Fibroblast of lung (primary cell): Measurements from ENCODE around the gene RYR1. TPM values are rescaled to one million over a fixed set of nuclear protein-coding genes. Genes with fewer than 3 reads are reported as not detected.

ENCODE experiments used
- DNase-seq, 2 donors: peaks; one replicate each; pipeline versions ENCODE4 v3.0.0 to v3.0.0-alpha.2; 2010; ENCODE audit warnings: low read depth in 2 of 2
- H2AFZ ChIP-seq: 2 replicates; pipeline ENCODE4 v1.5.1; 2012; ENCODE audit warnings: low read length, control low read depth, inconsistent platforms
- H3K27ac ChIP-seq: 2 replicates; pipeline ENCODE4 v1.5.1; 2011; ENCODE audit warnings: low read length, control low read depth; ENCODE audit not compliant: insufficient read depth
- H3K27me3 ChIP-seq: 2 replicates; pipeline ENCODE4 v1.5.1; 2011; ENCODE audit warnings: mild to moderate bottlenecking, low read length; ENCODE audit not compliant: control insufficient read depth, insufficient read depth
- H3K36me3 ChIP-seq: 2 replicates; pipeline ENCODE4 v1.5.1; 2011; ENCODE audit warnings: low read length; ENCODE audit not compliant: control insufficient read depth, insufficient read depth
- H3K4me1 ChIP-seq: 2 replicates; pipeline ENCODE4 v1.5.1; 2011; ENCODE audit warnings: low read length; ENCODE audit not compliant: control insufficient read depth, insufficient read depth; ENCODE audit errors: extremely low read depth
- H3K4me2 ChIP-seq: 2 replicates; pipeline ENCODE4 v1.5.1; 2011; ENCODE audit warnings: low read length, control low read depth; ENCODE audit not compliant: insufficient read depth; ENCODE audit errors: extremely low read depth
- H3K4me3 ChIP-seq, 4 experiments: fragments of 200-600 bp in 1 of 4; sonication (generic) in 1 of 4; replicated peaks in 1 of 4; 2 replicates each; pipeline ENCODE4 v1.5.1; 2011 to 2016; ENCODE audit warnings: low read length in 4 of 4, low read depth in 3 of 4, mild to moderate bottlenecking in 3 of 4, control low read depth in 2 of 4, inconsistent platforms in 1 of 4, mixed read lengths in 1 of 4; ENCODE audit not compliant: insufficient read depth in 1 of 4; ENCODE audit errors: control extremely low read depth in 1 of 4
- H3K79me2 ChIP-seq: 2 replicates; pipeline ENCODE4 v1.5.1; 2012; ENCODE audit warnings: mild to moderate bottlenecking, low read length, inconsistent platforms; ENCODE audit not compliant: control insufficient read depth, insufficient read depth
- H3K9ac ChIP-seq: 2 replicates; pipeline ENCODE4 v1.5.1; 2011; ENCODE audit warnings: mild to moderate bottlenecking, low read length, control low read depth; ENCODE audit not compliant: insufficient read depth
- H3K9me3 ChIP-seq: 2 replicates; pipeline ENCODE4 v1.5.1; 2012; ENCODE audit warnings: low read depth, low read length; ENCODE audit not compliant: control insufficient read depth, insufficient read depth
- H4K20me1 ChIP-seq: 2 replicates; pipeline ENCODE4 v1.5.1; 2011; ENCODE audit warnings: low read length; ENCODE audit not compliant: control insufficient read depth, insufficient read depth; ENCODE audit errors: extremely low read depth
- EZH2 ChIP-seq: IDR thresholded peaks from 2 replicates; pipeline ENCODE4 v1.5.1; 2012; ENCODE audit warnings: low read length, control low read depth, mild to moderate bottlenecking; ENCODE audit errors: missing control alignments
- polyA plus RNA-seq, 2 donors: library from polyadenylated mRNA; depleted of rRNA in 1 of 2; stranded (reverse) in 1 of 2; unstranded in 1 of 2; fragments of >200 nt; gene quantifications; 2 replicates each; pipeline ENCODE4 v1.2.1, GENCODE V29; 2011 to 2012; ENCODE audit warnings: missing spikeins in 1 of 2
- total RNA-seq: library from RNA; depleted of rRNA; stranded (reverse); fragments of >200 nt; gene quantifications from 2 replicates; pipeline ENCODE4 v1.2.1, GENCODE V29; 2014
- TF ChIP-seq, protein P1 (sequence below), 2 donors: IDR thresholded peaks in 1 of 2; conservative IDR thresholded peaks in 1 of 2; 1 replicate in 1 of 2; 2 replicates in 1 of 2; pipeline ENCODE4 v1.5.1; 2011 to 2012; ENCODE audit warnings: low read length in 2 of 2, control low read depth in 1 of 2, inconsistent platforms in 1 of 2, low read depth in 1 of 2, mild to moderate bottlenecking in 1 of 2

Gene RYR1
- total and polyA plus RNA-seq, 2 donors (not counting 1 experiment from before 2014, with no cell fraction given): under 0.01 TPM

- DNase-seq: no peak
- Histone ChIP-seq H3K4me2 (no peak overlapping the region), H3K27me3 (peaks cover 12% of the 10 kb centered on the region), H3K4me3 (no peak overlapping the region), H4K20me1 (no peaks in the 10 kb centered on the region), H3K4me1 (no peaks in the 10 kb centered on the region), H3K9me3 (no peaks in the 10 kb centered on the region), H3K36me3 (no peaks in the 10 kb centered on the region), H3K79me2 (no peaks in the 10 kb centered on the region), H3K9ac (no peak overlapping the region), H2AFZ (no peak overlapping the region), H3K27ac (no peak overlapping the region)
- TF ChIP-seq, protein P1, sequence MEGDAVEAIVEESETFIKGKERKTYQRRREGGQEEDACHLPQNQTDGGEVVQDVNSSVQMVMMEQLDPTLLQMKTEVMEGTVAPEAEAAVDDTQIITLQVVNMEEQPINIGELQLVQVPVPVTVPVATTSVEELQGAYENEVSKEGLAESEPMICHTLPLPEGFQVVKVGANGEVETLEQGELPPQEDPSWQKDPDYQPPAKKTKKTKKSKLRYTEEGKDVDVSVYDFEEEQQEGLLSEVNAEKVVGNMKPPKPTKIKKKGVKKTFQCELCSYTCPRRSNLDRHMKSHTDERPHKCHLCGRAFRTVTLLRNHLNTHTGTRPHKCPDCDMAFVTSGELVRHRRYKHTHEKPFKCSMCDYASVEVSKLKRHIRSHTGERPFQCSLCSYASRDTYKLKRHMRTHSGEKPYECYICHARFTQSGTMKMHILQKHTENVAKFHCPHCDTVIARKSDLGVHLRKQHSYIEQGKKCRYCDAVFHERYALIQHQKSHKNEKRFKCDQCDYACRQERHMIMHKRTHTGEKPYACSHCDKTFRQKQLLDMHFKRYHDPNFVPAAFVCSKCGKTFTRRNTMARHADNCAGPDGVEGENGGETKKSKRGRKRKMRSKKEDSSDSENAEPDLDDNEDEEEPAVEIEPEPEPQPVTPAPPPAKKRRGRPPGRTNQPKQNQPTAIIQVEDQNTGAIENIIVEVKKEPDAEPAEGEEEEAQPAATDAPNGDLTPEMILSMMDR (conservative IDR thresholded peaks at IDR 0.05 in 1 of 2, IDR thresholded peaks at IDR 0.05 in 1 of 2; ENCODE audit: low read depth in 1 of 2, low read length in 2 of 2): no peak
- TF ChIP-seq EZH2: no peak
Observed at GRCh38 chr19:38429055-38429810, 4.3 kb upstream of the RYR1 start.

DNA sequence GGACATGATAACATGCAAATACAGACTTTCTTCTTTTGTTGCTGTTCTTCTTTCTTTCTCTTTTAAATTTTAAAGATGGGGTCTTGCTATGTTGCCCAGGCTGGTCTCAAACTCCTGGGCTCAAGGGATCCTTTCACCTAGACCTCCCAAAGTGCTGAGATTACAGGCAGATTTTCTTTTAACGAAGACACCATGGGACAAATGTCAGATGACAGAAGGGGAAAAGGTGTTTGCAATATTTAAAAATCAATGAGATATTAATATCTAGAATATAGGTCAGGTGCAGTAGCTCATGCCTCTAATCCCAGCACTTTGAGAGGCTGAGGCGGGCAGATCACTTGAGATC lies 3.7 kb upstream of the RYR1 start:
- no peak overlapping the region for H3K9ac ChIP-seq
- H3K4me1 ChIP-seq: no peaks in the 10 kb centered on the region
- H3K79me2 ChIP-seq: no peaks in the 10 kb centered on the region
- no peak overlapping the region for H2AFZ ChIP-seq
- TF ChIP-seq, protein P1 (conservative IDR thresholded peaks at IDR 0.05 in 1 of 2, IDR thresholded peaks at IDR 0.05 in 1 of 2; ENCODE audit: low read depth in 1 of 2, low read length in 2 of 2): no peak
- no peak for TF ChIP-seq EZH2
- no peaks in the 10 kb centered on the region for H3K36me3 ChIP-seq
- H3K9me3 ChIP-seq: no peaks in the 10 kb centered on the region
- no peak overlapping the region for H3K4me3 ChIP-seq
- no peak for DNase-seq
- H3K27ac ChIP-seq: no peak overlapping the region
- H4K20me1 ChIP-seq: no peaks in the 10 kb centered on the region
- H3K27me3 ChIP-seq: peaks cover 12% of the 10 kb centered on the region
- H3K4me2 ChIP-seq: no peak overlapping the region

DNA sequence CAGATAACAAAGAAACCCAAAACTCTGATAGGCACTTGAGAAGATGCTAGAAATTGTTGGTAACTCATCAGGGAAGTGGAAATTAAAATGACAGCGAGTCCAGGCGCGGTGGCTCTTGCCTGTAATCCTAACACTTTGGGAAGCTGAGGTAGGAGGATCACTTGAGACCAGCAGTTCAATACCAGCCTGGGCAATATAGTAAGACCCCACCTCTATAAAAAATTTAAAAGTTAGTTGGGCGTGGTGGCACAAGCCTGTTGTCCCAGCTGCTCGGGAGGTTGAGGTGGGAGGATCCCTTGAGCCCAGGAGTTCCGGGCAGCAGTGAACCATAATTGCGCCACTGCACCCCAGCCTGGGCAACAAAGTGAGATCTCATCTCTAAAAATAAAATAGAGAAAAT lies 2.6 kb upstream of the RYR1 start:
- no peak overlapping the region for H3K27ac ChIP-seq
- H3K9ac ChIP-seq: no peak overlapping the region
- no peak for TF ChIP-seq EZH2
- TF ChIP-seq, protein P1 (conservative IDR thresholded peaks at IDR 0.05 in 1 of 2, IDR thresholded peaks at IDR 0.05 in 1 of 2; ENCODE audit: low read depth in 1 of 2, low read length in 2 of 2): no peak
- H3K79me2 ChIP-seq: no peaks in the 10 kb centered on the region
- no peaks in the 10 kb centered on the region for H4K20me1 ChIP-seq
- no peak overlapping the region for H3K4me2 ChIP-seq
- no peak for DNase-seq
- H3K36me3 ChIP-seq: no peaks in the 10 kb centered on the region
- H3K27me3 ChIP-seq: peaks cover 4% of the 10 kb centered on the region
- H2AFZ ChIP-seq: no peak overlapping the region
- no peak overlapping the region for H3K4me3 ChIP-seq
- H3K4me1 ChIP-seq: no peaks in the 10 kb centered on the region
- H3K9me3 ChIP-seq: no peaks in the 10 kb centered on the region
